Transverse colon (tissue), 3 donors: Measurements from ENCODE around the gene DCST1.

ENCODE experiments used
- POLR2A ChIP-seq: fragments of 450-650 bp; IDR thresholded peaks from one replicate; pipeline ENCODE4 v1.6.1; 2016; ENCODE audit warnings: antibody characterized with exemption, mild to moderate bottlenecking, moderate library complexity
- TF ChIP-seq, protein P1 (sequence below), 5 experiments: fragments of 200-600 bp in 3 of 5; fragments of 450-650 bp in 2 of 5; sonication (generic) in 3 of 5; IDR thresholded peaks; 1 replicate in 2 of 5; 2 replicates in 3 of 5; pipeline ENCODE4 v1.5.1; 2016 to 2017; ENCODE audit warnings: antibody characterized with exemption in 5 of 5, inconsistent platforms in 3 of 5, mild to moderate bottlenecking in 2 of 5, moderate library complexity in 1 of 5

DNA sequence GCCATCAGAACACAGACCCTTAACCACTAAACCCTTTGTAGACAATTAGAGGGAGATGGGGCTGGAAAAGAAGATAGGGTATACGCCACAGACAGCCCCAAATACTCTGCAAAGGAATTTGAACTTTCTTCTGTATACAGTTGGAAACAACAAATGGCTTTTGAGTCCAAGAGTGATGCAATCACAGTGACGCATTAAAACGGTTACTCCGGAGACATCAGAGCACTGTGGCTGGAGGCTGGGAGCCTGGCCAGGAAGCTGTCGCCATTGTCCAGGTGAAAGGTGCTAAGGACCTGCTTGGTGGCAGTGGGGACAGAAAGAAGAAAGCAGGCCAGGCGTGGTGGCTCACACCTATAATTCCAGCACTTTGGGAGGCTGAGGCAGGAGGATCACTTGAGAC lies 46.3 kb upstream of the DCST1 start:
- TF ChIP-seq, protein P1, sequence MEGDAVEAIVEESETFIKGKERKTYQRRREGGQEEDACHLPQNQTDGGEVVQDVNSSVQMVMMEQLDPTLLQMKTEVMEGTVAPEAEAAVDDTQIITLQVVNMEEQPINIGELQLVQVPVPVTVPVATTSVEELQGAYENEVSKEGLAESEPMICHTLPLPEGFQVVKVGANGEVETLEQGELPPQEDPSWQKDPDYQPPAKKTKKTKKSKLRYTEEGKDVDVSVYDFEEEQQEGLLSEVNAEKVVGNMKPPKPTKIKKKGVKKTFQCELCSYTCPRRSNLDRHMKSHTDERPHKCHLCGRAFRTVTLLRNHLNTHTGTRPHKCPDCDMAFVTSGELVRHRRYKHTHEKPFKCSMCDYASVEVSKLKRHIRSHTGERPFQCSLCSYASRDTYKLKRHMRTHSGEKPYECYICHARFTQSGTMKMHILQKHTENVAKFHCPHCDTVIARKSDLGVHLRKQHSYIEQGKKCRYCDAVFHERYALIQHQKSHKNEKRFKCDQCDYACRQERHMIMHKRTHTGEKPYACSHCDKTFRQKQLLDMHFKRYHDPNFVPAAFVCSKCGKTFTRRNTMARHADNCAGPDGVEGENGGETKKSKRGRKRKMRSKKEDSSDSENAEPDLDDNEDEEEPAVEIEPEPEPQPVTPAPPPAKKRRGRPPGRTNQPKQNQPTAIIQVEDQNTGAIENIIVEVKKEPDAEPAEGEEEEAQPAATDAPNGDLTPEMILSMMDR (IDR thresholded peaks at IDR 0.05) = no peak
- no peak for TF ChIP-seq POLR2A
